Measurements from ENCODE around the gene DEFB123.
"Not testable (repeated sequence)": the region's sequence is repeated elsewhere in the genome, so short reads cannot be mapped to it uniquely, and the experiment has no call there.

Gene DEFB123

DNA sequence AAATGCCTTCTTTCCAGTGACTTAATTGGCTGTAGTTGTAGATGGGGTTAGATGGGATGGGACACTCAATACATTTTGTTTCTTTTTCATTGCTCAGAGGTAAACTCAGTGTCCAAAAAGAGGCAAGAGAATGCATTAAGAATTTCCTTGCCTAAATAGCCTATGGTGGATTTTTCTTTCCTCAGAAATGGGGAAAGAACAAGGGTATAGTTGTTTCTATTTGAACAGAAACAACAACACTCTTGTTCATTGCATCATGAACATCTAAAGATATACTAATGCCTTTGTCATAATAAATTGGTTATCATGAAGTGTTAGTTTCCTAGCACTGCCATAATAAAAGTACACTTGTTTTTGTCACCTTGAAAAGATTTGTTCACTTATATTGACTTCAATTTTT, 14.6 kb upstream of the DEFB123 start:
- no peak for TF ChIP-seq SPI1 (IDR thresholded peaks at IDR 0.05; ENCODE audit: low read depth, low read length)
- no peak for TF ChIP-seq TAF1 (IDR thresholded peaks at IDR 0.05; ENCODE audit: low read depth, low read length)
- TF ChIP-seq POU2F2 (IDR thresholded peaks at IDR 0.05; ENCODE audit: low read depth, low read length), result no peak
- no peak for TF ChIP-seq POLR2A (IDR thresholded peaks at IDR 0.05; ENCODE audit: low read depth, low read length)
- no peak for TF ChIP-seq PAX5 (IDR thresholded peaks at IDR 0.05; ENCODE audit: insufficient read depth, low read length, severe bottlenecking)
- TF ChIP-seq POLR2AphosphoS5 (IDR thresholded peaks at IDR 0.05; ENCODE audit: low read depth, low read length), result no peak
- no peak for FAIRE-seq
- no peak for DNase-seq (ENCODE audit: insufficient read length, low spot score)

DNA sequence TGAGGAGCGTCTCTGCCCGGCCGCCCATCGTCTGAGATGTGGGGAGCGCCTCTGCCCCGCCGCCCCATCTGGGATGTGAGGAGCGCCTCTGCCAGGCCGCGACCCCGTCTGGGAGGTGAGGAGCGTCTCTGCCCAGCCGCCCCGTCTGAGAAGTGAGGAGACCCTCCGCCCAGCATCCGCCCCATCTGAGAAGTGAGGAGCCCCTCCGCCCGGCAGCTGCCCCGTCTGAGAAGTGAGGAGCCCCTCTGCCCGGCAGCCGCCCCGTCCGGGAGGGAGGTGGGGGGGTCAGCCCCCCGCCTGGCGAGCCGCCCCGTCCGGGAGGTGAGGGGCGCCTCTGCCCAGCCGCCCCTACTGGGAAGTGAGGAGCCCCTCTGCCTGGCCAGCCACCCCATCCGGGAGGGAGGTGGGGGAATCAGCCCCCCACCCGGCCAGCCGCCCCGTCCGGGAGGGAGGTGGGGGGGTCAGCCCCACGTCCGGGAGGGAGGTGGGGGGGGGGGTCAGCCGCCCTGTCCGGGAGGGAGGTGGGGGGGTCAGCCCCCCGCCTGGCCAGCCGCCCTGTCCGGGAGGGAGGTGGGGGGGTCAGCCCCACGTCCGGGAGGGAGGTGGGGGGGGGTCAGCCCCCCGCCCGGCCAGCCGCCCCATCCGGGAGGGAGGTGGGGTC, 13.4 kb upstream of the DEFB123 start:
- not testable (repeated sequence) for FAIRE-seq; DNase-seq (ENCODE audit: insufficient read length, low spot score)

DNA sequence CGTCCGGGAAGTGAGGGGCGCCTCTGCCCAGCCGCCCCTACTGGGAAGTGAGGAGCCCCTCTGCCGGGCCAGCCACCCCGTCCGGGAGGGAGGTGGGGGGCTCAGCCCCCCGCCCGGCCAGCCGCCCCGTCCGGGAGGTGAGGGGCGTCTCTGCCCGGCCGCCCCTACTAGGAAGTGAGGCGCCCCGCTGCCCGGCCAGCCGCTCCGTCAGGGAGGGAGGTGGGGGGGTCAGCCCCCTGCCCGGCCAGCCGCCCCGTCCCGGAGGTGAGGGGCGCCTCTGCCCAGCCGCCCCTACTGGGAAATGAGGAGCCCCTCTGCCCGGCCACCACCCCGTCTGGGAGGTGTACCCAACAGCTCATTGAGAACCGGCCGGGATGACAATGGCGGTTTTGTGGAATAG, 12.9 kb upstream of the DEFB123 start:
- not testable (repeated sequence) for FAIRE-seq; DNase-seq (ENCODE audit: insufficient read length, low spot score)

DNA sequence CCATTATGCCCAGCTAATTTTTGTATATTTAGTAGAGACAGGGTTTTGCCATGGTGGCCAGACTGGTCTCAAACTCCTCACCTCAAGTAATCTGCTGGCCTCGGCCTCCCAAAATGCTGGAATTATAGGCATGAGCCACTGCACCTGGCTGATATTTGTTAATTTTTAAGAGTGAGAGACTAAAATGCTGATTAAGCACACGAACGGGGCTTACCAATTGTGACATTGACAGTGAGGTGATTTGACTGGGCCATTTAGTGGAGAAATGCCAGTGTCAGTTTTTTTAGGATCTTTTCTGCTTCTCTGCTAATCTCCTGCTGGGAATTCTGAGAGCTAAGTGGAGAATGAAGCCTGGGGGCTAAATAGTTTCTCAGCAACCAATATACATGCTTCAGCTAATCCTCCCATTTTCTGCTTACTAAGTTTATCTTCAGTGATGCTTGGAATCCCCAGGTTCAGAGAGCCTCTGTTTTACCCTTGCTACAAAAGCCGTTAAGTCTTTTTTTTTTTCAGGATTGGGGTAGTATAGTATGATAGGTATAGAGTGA, 9.8 kb upstream of the DEFB123 start:
- FAIRE-seq, result no peak
- TF ChIP-seq PAX5 (IDR thresholded peaks at IDR 0.05; ENCODE audit: insufficient read depth, low read length, severe bottlenecking), result no peak
- no peak for TF ChIP-seq POLR2AphosphoS5 (IDR thresholded peaks at IDR 0.05; ENCODE audit: low read depth, low read length)

DNA sequence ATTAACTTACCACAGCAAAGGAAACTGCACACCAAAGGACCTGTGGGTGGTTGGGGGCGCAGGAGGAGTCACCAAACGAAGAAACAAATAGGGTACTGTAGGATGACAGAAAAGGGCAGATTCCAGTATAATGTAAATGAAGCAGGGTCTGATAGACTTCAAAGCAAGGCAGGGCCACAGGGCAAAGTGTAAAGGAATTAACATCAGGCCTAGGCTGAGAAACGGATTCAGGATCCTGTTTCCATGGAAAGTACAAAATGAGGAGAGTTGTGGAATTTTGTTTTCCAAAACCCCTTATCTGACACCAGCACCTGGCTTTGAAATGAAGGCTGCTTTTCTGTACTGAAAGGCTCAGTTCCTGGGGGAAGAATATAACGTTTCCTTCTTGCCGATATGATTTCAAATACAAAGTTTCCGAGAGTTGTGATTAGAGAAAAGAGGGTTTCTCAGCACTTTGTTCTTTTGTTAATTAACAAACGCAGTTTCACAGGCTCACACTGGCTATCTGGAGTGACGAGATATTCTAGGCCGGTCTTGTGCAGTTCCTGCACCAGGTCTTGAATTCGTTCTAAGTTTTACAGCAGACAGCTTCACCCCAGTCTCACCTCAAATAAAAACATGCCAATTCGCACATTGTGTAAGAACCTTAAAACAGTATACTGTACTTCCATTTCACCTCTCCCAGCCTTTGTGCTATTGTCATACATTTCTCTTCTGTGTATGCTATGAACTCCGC, 5.8 kb downstream of the DEFB123 start:
- TF ChIP-seq SPI1 (IDR thresholded peaks at IDR 0.05; ENCODE audit: low read depth, low read length), result no peak
- TF ChIP-seq PAX5 (IDR thresholded peaks at IDR 0.05; ENCODE audit: insufficient read depth, low read length, severe bottlenecking), result no peak
- no peak for TF ChIP-seq POU2F2 (IDR thresholded peaks at IDR 0.05; ENCODE audit: low read depth, low read length)
- no peak for TF ChIP-seq TAF1 (IDR thresholded peaks at IDR 0.05; ENCODE audit: low read depth, low read length)
- no peak for TF ChIP-seq POLR2A (IDR thresholded peaks at IDR 0.05; ENCODE audit: low read depth, low read length)
- TF ChIP-seq POLR2AphosphoS5 (IDR thresholded peaks at IDR 0.05; ENCODE audit: low read depth, low read length), result no peak
- DNase-seq (ENCODE audit: insufficient read length, low spot score), result no peak
- FAIRE-seq, result no peak

More for the DNA sequence above, 9.8 kb upstream of the DEFB123 start:
- DNase-seq (ENCODE audit: insufficient read length, low spot score), result no peak

DNA sequence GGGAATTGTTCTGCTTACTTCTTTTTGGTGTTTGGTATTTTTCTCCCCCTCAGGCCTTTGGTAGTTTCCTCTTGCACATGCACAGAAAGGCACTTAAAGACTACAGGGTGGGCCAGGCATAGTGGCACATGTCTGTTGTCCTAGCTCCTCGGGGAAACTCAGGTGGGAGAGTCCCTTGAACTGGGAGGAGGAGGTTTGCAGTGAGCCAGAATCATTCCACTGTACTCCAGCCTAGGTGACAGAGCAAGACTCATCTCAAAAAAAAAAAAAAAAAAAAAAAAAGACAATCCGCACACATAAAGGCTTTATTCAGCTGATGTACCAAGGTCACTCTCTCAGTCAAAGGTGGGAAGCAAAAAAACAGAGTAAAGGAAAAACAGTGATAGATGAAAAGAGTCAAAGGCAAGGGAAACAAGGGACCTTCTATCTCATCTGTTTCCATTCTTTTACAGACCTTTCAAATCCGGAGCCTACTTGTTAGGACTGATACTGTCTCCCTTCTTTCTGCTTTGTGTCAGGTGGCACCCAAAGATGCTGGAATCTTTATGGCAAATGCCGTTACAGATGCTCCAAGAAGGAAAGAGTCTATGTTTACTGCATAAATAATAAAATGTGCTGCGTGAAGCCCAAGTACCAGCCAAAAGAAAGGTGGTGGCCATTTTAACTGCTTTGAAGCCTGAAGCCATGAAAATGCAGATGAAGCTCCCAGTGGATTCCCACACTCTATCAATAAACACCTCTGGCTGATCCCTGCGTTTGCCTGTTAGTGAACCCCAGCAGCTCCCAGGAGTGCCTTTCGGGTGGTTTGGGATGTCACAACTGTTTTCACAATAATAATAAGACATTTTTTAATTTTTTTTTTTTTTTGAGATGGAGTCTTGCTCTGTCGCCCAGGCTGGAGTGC, 9.3 kb downstream of the DEFB123 start:
- TF ChIP-seq POLR2A (IDR thresholded peaks at IDR 0.05; ENCODE audit: low read depth, low read length) (no peak), PAX5 (IDR thresholded peaks at IDR 0.05; ENCODE audit: insufficient read depth, low read length, severe bottlenecking) (no peak), POU2F2 (IDR thresholded peaks at IDR 0.05; ENCODE audit: low read depth, low read length) (no peak), POLR2AphosphoS5 (IDR thresholded peaks at IDR 0.05; ENCODE audit: low read depth, low read length) (no peak), TAF1 (IDR thresholded peaks at IDR 0.05; ENCODE audit: low read depth, low read length) (no peak), SPI1 (IDR thresholded peaks at IDR 0.05; ENCODE audit: low read depth, low read length) (no peak)
- no peak for DNase-seq (ENCODE audit: insufficient read length, low spot score)
- FAIRE-seq, result no peak

DNA sequence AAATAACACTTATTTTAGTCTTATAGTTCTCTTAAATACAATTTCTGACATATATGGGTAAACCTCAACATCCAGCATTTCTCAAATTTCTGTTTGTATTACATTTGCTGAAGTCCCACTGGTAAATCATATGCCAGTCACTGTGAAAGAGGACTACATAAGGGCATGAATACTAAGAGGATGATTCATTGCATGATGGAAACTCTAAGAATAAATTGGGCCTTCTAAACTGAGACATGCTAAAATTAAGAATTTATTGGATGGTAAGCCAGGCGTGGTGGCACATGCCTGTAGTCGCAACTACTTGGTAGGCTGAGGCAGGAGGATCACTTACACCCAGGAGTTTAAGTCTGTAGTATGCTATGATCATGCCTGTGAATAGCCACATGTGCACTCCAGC, 12.1 kb downstream of the DEFB123 start:
- DNase-seq (ENCODE audit: insufficient read length, low spot score), result no peak
- FAIRE-seq, result no peak
- no peak for TF ChIP-seq POU2F2 (IDR thresholded peaks at IDR 0.05; ENCODE audit: low read depth, low read length)
- TF ChIP-seq POLR2AphosphoS5 (IDR thresholded peaks at IDR 0.05; ENCODE audit: low read depth, low read length), result no peak
- no peak for TF ChIP-seq SPI1 (IDR thresholded peaks at IDR 0.05; ENCODE audit: low read depth, low read length)
- TF ChIP-seq PAX5 (IDR thresholded peaks at IDR 0.05; ENCODE audit: insufficient read depth, low read length, severe bottlenecking), result no peak
- TF ChIP-seq POLR2A (IDR thresholded peaks at IDR 0.05; ENCODE audit: low read depth, low read length), result no peak
- no peak for TF ChIP-seq TAF1 (IDR thresholded peaks at IDR 0.05; ENCODE audit: low read depth, low read length)

DNA sequence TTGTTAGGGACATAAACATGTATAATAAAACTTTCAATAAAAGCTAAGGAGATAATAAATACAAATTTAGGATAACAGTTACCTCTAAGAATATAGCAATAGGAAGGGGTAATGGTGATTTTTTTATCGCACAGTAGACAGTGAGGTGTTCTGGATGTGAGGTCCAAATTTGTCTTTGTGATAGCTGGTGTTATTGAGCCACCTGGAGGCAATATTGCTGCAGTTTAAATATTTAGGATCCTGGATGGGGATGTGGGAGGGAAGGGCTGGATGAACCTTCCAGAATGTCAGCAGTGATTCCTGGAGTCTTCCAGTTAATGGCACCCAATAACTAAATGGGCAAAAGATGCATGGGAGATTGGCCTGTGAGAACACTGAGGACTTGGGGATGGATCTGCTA, 13.9 kb downstream of the DEFB123 start:
- FAIRE-seq, result no peak

DNA sequence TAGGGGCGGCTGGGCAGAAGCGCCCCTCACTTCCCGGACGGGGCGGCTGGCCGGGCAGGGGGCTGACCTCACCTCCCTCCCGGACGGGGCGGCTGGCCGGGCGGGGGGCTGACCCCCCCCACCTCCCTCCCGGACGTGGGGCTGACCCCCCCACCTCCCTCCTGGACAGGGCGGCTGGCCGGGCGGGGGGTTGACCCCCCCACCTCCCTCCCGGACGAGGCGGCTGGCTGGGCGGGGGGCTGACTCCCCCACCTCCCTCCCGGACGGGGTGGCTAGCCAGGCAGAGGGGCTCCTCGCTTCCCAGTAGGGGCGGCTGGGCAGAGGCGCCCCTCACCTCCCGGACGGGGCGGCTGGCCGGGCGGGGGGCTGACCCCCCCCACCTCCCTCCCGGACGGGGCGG, 30.5 kb downstream of the DEFB123 start:
- FAIRE-seq; DNase-seq (ENCODE audit: insufficient read length, low spot score): not testable (repeated sequence)

More for the DNA sequence above, 13.9 kb downstream of the DEFB123 start:
- TF ChIP-seq POLR2A (IDR thresholded peaks at IDR 0.05; ENCODE audit: low read depth, low read length) (no peak), PAX5 (IDR thresholded peaks at IDR 0.05; ENCODE audit: insufficient read depth, low read length, severe bottlenecking) (no peak), POU2F2 (IDR thresholded peaks at IDR 0.05; ENCODE audit: low read depth, low read length) (no peak), SPI1 (IDR thresholded peaks at IDR 0.05; ENCODE audit: low read depth, low read length) (no peak), POLR2AphosphoS5 (IDR thresholded peaks at IDR 0.05; ENCODE audit: low read depth, low read length) (no peak), TAF1 (IDR thresholded peaks at IDR 0.05; ENCODE audit: low read depth, low read length) (no peak)
- no peak for DNase-seq (ENCODE audit: insufficient read length, low spot score)
